ENCODE measurements around the gene MYOM3.

Gene MYOM3

GRCh38 chr1:24138476-24139221, 26.7 kb upstream of the MYOM3 start:
- DNase-seq (ENCODE audit: low read depth), result no peak

GRCh38 chr1:24136956-24137539, 25.1 kb upstream of the MYOM3 start:
- no peak for DNase-seq (ENCODE audit: low read depth)

GRCh38 chr1:24134376-24134775, 22.4 kb upstream of the MYOM3 start:
- no peak for DNase-seq (ENCODE audit: low read depth)

GRCh38 chr1:24133819-24134218, 21.9 kb upstream of the MYOM3 start:
- no peak for DNase-seq (ENCODE audit: low read depth)

- DNase-seq (ENCODE audit: low read depth), result no peak
These were observed 18.4 kb upstream of the MYOM3 start for GRCh38 chr1:24130385-24130784.

GRCh38 chr1:24127801-24128363, 15.9 kb upstream of the MYOM3 start:
- DNase-seq (ENCODE audit: low read depth), result no peak

- no peak for DNase-seq (ENCODE audit: low read depth)
These were observed 15.3 kb upstream of the MYOM3 start for GRCh38 chr1:24127134-24127800.

- DNase-seq (ENCODE audit: low read depth), result no peak
These were observed 14.7 kb upstream of the MYOM3 start for GRCh38 chr1:24126672-24127023.

- DNase-seq (ENCODE audit: low read depth), result no peak
These were observed 14.2 kb upstream of the MYOM3 start for GRCh38 chr1:24126018-24126671.

GRCh38 chr1:24125456-24125855, 13.5 kb upstream of the MYOM3 start:
- DNase-seq (ENCODE audit: low read depth), result no peak

GRCh38 chr1:24124980-24125379, 13.0 kb upstream of the MYOM3 start:
- no peak for DNase-seq (ENCODE audit: low read depth)

- DNase-seq (ENCODE audit: low read depth), result no peak
These were observed 11.7 kb upstream of the MYOM3 start for GRCh38 chr1:24123611-24124010.

GRCh38 chr1:24122776-24123175, 10.8 kb upstream of the MYOM3 start:
- no peak for DNase-seq (ENCODE audit: low read depth)

- no peak for DNase-seq (ENCODE audit: low read depth)
These were observed 9.5 kb upstream of the MYOM3 start for GRCh38 chr1:24121406-24121805.

- no peak for DNase-seq (ENCODE audit: low read depth)
These were observed 9.0 kb upstream of the MYOM3 start for GRCh38 chr1:24120965-24121364.

- DNase-seq (ENCODE audit: low read depth), result no peak
These were observed 8.2 kb upstream of the MYOM3 start for GRCh38 chr1:24119859-24120756.

- DNase-seq (ENCODE audit: low read depth), result no peak
These were observed 7.5 kb upstream of the MYOM3 start for GRCh38 chr1:24119489-24119858.

- DNase-seq (ENCODE audit: low read depth), result no peak
These were observed 6.7 kb upstream of the MYOM3 start for GRCh38 chr1:24118410-24119242.

- DNase-seq (ENCODE audit: low read depth), result no peak
These were observed 5.9 kb upstream of the MYOM3 start for GRCh38 chr1:24117722-24118409.

- no peak for DNase-seq (ENCODE audit: low read depth)
These were observed 5.2 kb upstream of the MYOM3 start for GRCh38 chr1:24117132-24117531.

Measured in fibroblast of gingiva (primary cell).